Measurements from ENCODE around the gene IGF1R. TPM values are rescaled to one million over a fixed set of nuclear protein-coding genes. Genes with fewer than 3 reads are reported as not detected.

Gene IGF1R
- total RNA-seq, 1 experiment from 2014 or later = 3.8 TPM

- no peaks in the 10 kb centered on the region for H3K27me3 ChIP-seq (ENCODE audit: low read length)
- POLR2A ChIA-PET (ENCODE audit: unreplicated experiment) = no interaction called here
- no peak for DNase-seq
- H3K4me3 ChIP-seq (ENCODE audit: low read length) = no peak overlapping the region
- intact Hi-C loops (cut with micrococcal nuclease) = no loop called here
- H3F3A ChIP-seq (ENCODE audit: low read length, unreplicated experiment) = no peaks in the 10 kb centered on the region
- H3K4me1 ChIP-seq (ENCODE audit: insufficient read depth, low read length) = peaks cover 23% of the 10 kb centered on the region
- no peak for ATAC-seq
- H3K9ac ChIP-seq (ENCODE audit: low read length) = no peak overlapping the region
- H3K36me3 ChIP-seq (ENCODE audit: low read depth, low read length) = no peaks in the 10 kb centered on the region
- H3K79me2 ChIP-seq (ENCODE audit: low read length) = no peaks in the 10 kb centered on the region
- CTCF ChIA-PET = no interaction called here
- no peak for TF ChIP-seq CTCF (conservative IDR thresholded peaks at IDR 0.05; ENCODE audit: low read depth, low read length)
- no peak for TF ChIP-seq EZH2 (IDR thresholded peaks at IDR 0.05; ENCODE audit: low read length, unreplicated experiment)
- no peak for TF ChIP-seq EZH2phosphoT487 (IDR thresholded peaks at IDR 0.05; ENCODE audit: borderline replicate concordance, low read length)
- H4K20me1 ChIP-seq (ENCODE audit: low read length) = no peaks in the 10 kb centered on the region
- H3K27ac ChIP-seq (ENCODE audit: low read length) = no peak overlapping the region
- no peak overlapping the region for H2AFZ ChIP-seq (ENCODE audit: low read length)
- H3K4me2 ChIP-seq (ENCODE audit: low read length) = no peak overlapping the region
- no TSS peak for BruUV-seq (replicated peaks)
- no peaks in the 10 kb centered on the region for H3K9me2 ChIP-seq (replicated peaks; ENCODE audit: low read length)
- H3K9me3 ChIP-seq (ENCODE audit: low read length) = no peaks in the 10 kb centered on the region
These were observed 239.6 kb downstream of the IGF1R start for GRCh38 chr15:98887976-98888375.

- Histone ChIP-seq H3K4me1 (ENCODE audit: insufficient read depth, low read length) (peaks cover 23% of the 10 kb centered on the region), H3K79me2 (ENCODE audit: low read length) (no peaks in the 10 kb centered on the region), H3K27ac (ENCODE audit: low read length) (no peak overlapping the region), H3K9ac (ENCODE audit: low read length) (no peak overlapping the region), H3K4me2 (ENCODE audit: low read length) (no peak overlapping the region), H3F3A (ENCODE audit: low read length, unreplicated experiment) (no peaks in the 10 kb centered on the region), H3K9me2 (replicated peaks; ENCODE audit: low read length) (no peaks in the 10 kb centered on the region), H3K4me3 (ENCODE audit: low read length) (no peak overlapping the region), H2AFZ (ENCODE audit: low read length) (no peak overlapping the region), H3K9me3 (ENCODE audit: low read length) (no peaks in the 10 kb centered on the region), H3K27me3 (ENCODE audit: low read length) (no peaks in the 10 kb centered on the region), H3K36me3 (ENCODE audit: low read depth, low read length) (no peaks in the 10 kb centered on the region), H4K20me1 (ENCODE audit: low read length) (no peaks in the 10 kb centered on the region)
- DNase-seq (peak; percentile 27), ATAC-seq (peak; percentile 72)
- POLR2A ChIA-PET (ENCODE audit: unreplicated experiment) = no interaction called here
- CTCF ChIA-PET = no interaction called here
- BruUV-seq (replicated peaks) = no TSS peak
- TF ChIP-seq EZH2phosphoT487 (IDR thresholded peaks at IDR 0.05; ENCODE audit: borderline replicate concordance, low read length) (no peak), CTCF (conservative IDR thresholded peaks at IDR 0.05; ENCODE audit: low read depth, low read length) (no peak), EZH2 (IDR thresholded peaks at IDR 0.05; ENCODE audit: low read length, unreplicated experiment) (no peak)
- intact Hi-C loops (cut with micrococcal nuclease) = no loop called here
These were observed 240.6 kb downstream of the IGF1R start for GRCh38 chr15:98888820-98889479.

DNA sequence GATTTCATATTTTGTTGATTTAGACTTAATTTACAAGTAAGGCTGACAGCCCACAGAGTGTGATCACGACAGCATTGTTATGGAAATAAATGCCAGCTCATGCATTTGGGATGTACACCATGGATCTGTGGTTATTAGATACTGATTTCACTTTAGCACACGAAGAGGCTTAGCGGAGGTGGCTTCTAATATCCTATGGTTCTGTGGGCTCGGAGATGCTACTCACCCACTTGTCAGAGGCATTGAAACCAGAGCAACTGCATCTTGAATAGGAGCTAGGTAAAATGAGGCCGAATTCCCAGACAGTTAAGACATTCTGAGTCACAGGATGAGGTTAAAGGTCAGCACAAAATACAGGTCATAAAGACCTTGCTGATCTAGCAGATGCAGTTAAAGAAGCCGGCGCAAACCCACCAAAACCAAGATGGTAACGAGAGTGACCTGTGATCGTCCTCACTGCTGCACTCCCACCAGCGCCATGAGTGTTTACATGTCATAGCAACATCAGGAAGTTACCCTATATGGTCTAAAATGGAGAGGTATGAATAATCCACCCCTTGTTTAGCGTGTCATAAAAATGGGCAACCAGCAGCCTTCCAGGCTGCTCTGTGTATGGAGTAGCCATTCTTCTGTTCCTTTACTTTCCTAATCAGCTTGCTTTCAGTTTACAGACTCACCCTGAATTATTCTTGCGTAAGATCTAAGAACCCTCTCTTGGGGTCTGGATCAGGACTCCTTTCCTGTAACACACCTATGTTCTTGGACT is 241.8 kb downstream of the IGF1R start:
- Histone ChIP-seq H3K79me2 (ENCODE audit: low read length) (no peaks in the 10 kb centered on the region), H3K9me3 (ENCODE audit: low read length) (no peaks in the 10 kb centered on the region), H3K27ac (ENCODE audit: low read length) (peak overlapping the region; percentile 18), H3K36me3 (ENCODE audit: low read depth, low read length) (no peaks in the 10 kb centered on the region), H2AFZ (ENCODE audit: low read length) (no peak overlapping the region), H3K4me2 (ENCODE audit: low read length) (peak overlapping the region; percentile 9), H3F3A (ENCODE audit: low read length, unreplicated experiment) (no peaks in the 10 kb centered on the region), H4K20me1 (ENCODE audit: low read length) (no peaks in the 10 kb centered on the region), H3K9me2 (replicated peaks; ENCODE audit: low read length) (no peaks in the 10 kb centered on the region), H3K4me3 (ENCODE audit: low read length) (no peak overlapping the region), H3K9ac (ENCODE audit: low read length) (no peak overlapping the region), H3K27me3 (ENCODE audit: low read length) (no peaks in the 10 kb centered on the region), H3K4me1 (ENCODE audit: insufficient read depth, low read length) (peaks cover 23% of the 10 kb centered on the region)
- DNase-seq = peak; percentile 59
- TF ChIP-seq EZH2 (IDR thresholded peaks at IDR 0.05; ENCODE audit: low read length, unreplicated experiment) (no peak), EZH2phosphoT487 (IDR thresholded peaks at IDR 0.05; ENCODE audit: borderline replicate concordance, low read length) (no peak), CTCF (conservative IDR thresholded peaks at IDR 0.05; ENCODE audit: low read depth, low read length) (no peak)
- BruUV-seq (replicated peaks) = no TSS peak
- intact Hi-C loops (cut with micrococcal nuclease) = no loop called here
- ChIA-PET CTCF (no interaction called here), POLR2A (ENCODE audit: unreplicated experiment) (interaction anchor here (0.6 kb wide), 1 partner anchor 596 kb away, joined by 3 read pairs; no protein-coding TSS in a partner anchor)
- peak; percentile 35; the same call in 1 of the 2 replicates for ATAC-seq
